Breast epithelium (tissue), 3 donors: ENCODE data around the gene ZDHHC16.

Experiments
- POLR2A ChIP-seq: fragments of 450-650 bp; IDR thresholded peaks from one replicate; pipeline ENCODE4 v1.6.1; 2016; ENCODE audit warnings: antibody characterized with exemption, mild to moderate bottlenecking, moderate library complexity
- TF ChIP-seq, protein P1 (sequence below), 3 donors: fragments of 450-650 bp; IDR thresholded peaks; one replicate each; pipeline ENCODE4 v1.5.1; 2016 to 2017; ENCODE audit warnings: antibody characterized with exemption in 3 of 3, mild to moderate bottlenecking in 3 of 3, moderate library complexity in 3 of 3

DNA sequence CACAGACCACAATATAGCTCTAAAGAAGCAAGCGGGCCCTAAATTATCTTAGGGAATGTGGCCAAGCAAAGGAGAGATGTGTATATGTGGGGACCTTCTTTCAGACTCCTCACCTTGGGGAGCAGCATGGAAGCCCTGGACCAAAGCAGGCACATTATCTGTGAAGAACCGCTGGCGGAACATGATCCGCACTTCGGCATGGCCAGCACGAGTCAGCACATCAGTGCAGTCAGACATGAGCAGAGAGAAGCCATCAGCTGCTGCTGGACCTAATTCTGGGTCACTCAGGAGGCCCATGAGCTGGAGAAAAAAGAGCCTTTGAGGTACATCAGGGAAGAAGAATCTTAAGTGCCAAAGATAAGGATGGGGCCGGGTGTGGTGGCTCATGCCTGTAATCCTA is 14.0 kb downstream of the ZDHHC16 start:
- TF ChIP-seq, protein P1, sequence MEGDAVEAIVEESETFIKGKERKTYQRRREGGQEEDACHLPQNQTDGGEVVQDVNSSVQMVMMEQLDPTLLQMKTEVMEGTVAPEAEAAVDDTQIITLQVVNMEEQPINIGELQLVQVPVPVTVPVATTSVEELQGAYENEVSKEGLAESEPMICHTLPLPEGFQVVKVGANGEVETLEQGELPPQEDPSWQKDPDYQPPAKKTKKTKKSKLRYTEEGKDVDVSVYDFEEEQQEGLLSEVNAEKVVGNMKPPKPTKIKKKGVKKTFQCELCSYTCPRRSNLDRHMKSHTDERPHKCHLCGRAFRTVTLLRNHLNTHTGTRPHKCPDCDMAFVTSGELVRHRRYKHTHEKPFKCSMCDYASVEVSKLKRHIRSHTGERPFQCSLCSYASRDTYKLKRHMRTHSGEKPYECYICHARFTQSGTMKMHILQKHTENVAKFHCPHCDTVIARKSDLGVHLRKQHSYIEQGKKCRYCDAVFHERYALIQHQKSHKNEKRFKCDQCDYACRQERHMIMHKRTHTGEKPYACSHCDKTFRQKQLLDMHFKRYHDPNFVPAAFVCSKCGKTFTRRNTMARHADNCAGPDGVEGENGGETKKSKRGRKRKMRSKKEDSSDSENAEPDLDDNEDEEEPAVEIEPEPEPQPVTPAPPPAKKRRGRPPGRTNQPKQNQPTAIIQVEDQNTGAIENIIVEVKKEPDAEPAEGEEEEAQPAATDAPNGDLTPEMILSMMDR (IDR thresholded peaks at IDR 0.05): no peak
- no peak for TF ChIP-seq POLR2A
